HG03439 (cell line): Measurements from ENCODE around the gene GNB2.
"Not testable (repeated sequence)": the region's sequence is repeated elsewhere in the genome, so short reads cannot be mapped to it uniquely, and the experiment has no call there.

Experiments
- ATAC-seq: cut with Tn5 transposase; IDR thresholded peaks from one replicate; pipeline ENCODE4 v1.9.1; 2021; ENCODE audit warnings: mild to moderate bottlenecking, moderate library complexity; ENCODE audit not compliant: unreplicated experiment

Gene GNB2

GRCh38 chr7:100662194-100662776 lies 11.3 kb upstream of the GNB2 start:
- not testable (repeated sequence) for ATAC-seq

GRCh38 chr7:100665168-100665726 lies 8.3 kb upstream of the GNB2 start:
- ATAC-seq = no peak

GRCh38 chr7:100667331-100668068 lies 6.0 kb upstream of the GNB2 start:
- ATAC-seq = no peak

GRCh38 chr7:100668069-100668449 lies 5.5 kb upstream of the GNB2 start:
- no peak for ATAC-seq

- ATAC-seq = not testable (repeated sequence)
Measured at GRCh38 chr7:100669106-100669505, 4.4 kb upstream of the GNB2 start.

- ATAC-seq = no peak
Measured at GRCh38 chr7:100670074-100670473, 3.5 kb upstream of the GNB2 start.

GRCh38 chr7:100671353-100672327 lies 1.9 kb upstream of the GNB2 start:
- ATAC-seq = no peak

GRCh38 chr7:100673942-100674410 lies 436 bp downstream of the GNB2 start:
- ATAC-seq = no peak

GRCh38 chr7:100674411-100675104 lies 1.0 kb downstream of the GNB2 start:
- ATAC-seq = no peak

- no peak for ATAC-seq
Measured at GRCh38 chr7:100675105-100675451, 1.5 kb downstream of the GNB2 start.

- peak; percentile 21 for ATAC-seq
Measured at GRCh38 chr7:100675581-100676350, 2.2 kb downstream of the GNB2 start.

GRCh38 chr7:100676501-100677306 lies 3.2 kb downstream of the GNB2 start:
- ATAC-seq = no peak

- no peak for ATAC-seq
Measured at GRCh38 chr7:100677308-100678267, 4.0 kb downstream of the GNB2 start.

GRCh38 chr7:100678291-100678984 lies 4.9 kb downstream of the GNB2 start:
- ATAC-seq = no peak

- no peak for ATAC-seq
Measured at GRCh38 chr7:100679129-100679926, 5.8 kb downstream of the GNB2 start.

GRCh38 chr7:100679927-100680575 lies 6.5 kb downstream of the GNB2 start:
- no peak for ATAC-seq
